IMR-90 (cell line): ENCODE results near the gene HDGFL2. TPM values are rescaled to one million over a fixed set of nuclear protein-coding genes. Genes with fewer than 3 reads are reported as not detected.

ENCODE experiments used
- ATAC-seq: fragments of 200-7000 bp; cut with Tn5 transposase; 2 replicates; pipeline ENCODE4 v1.9.1; 2020; ENCODE audit warnings: low read depth, mild to moderate bottlenecking, moderate library complexity
- BruUV-seq: library from RNA; stranded (reverse); fragments of 400-500 nt; replicated peaks from 2 replicates; lab custom pipeline; 2021; lab: Mats Ljungman, UMichigan
- CTCF ChIA-PET: fragments of 300-600 bp; formaldehyde crosslinking; extraction: SDS; loops from one replicate; lab custom pipeline; 2021; ENCODE audit warnings: antibody characterized with exemption; lab: Yijun Ruan, JAX
- POLR2A ChIA-PET: fragments of 300-600 bp; sonication (Branson Sonifier 250); formaldehyde crosslinking; loops from one replicate; lab custom pipeline; 2022; ENCODE audit warnings: antibody characterized with exemption; ENCODE audit not compliant: unreplicated experiment; lab: Charles Lee
- DNase-seq: peaks from one replicate; pipeline ENCODE4 v3.0.0; 2013
- H2AFZ ChIP-seq: replicated peaks from 2 replicates; pipeline ENCODE3; 2013; ENCODE audit warnings: low read length, mild to moderate bottlenecking; ENCODE audit not compliant: poor library complexity
- H2AK5ac ChIP-seq: 2 replicates; pipeline ENCODE4 v1.6.1; 2013; ENCODE audit warnings: low read depth, low read length, inconsistent platforms
- H2AK9ac ChIP-seq: replicated peaks from 2 replicates; pipeline ENCODE3; 2013; ENCODE audit warnings: mild to moderate bottlenecking, low read depth, low read length, moderate library complexity; ENCODE audit not compliant: poor library complexity
- H2BK120ac ChIP-seq: 2 replicates; pipeline ENCODE4 v1.6.1; 2013; ENCODE audit warnings: low read depth, low read length, inconsistent platforms
- H2BK15ac ChIP-seq: 3 replicates; pipeline ENCODE4 v1.6.1; 2013; ENCODE audit warnings: low read depth, low read length, inconsistent platforms
- H2BK20ac ChIP-seq: 2 replicates; pipeline ENCODE4 v1.6.1; 2013; ENCODE audit warnings: low read depth, mild to moderate bottlenecking, inconsistent platforms, low read length, moderate library complexity
- H2BK5ac ChIP-seq: 2 replicates; pipeline ENCODE4 v1.6.1; 2013; ENCODE audit warnings: mild to moderate bottlenecking, low read depth, low read length, inconsistent platforms; ENCODE audit not compliant: poor library complexity, severe bottlenecking
- H3K14ac ChIP-seq: replicated peaks from 2 replicates; pipeline ENCODE4 v1.6.1; 2013; ENCODE audit warnings: low read depth, low read length, inconsistent platforms
- H3K18ac ChIP-seq: 2 replicates; pipeline ENCODE4 v1.6.1; 2013; ENCODE audit warnings: low read depth, low read length, control low read depth
- H3K23ac ChIP-seq: 2 replicates; pipeline ENCODE4 v1.6.1; 2013; ENCODE audit warnings: low read depth, low read length, inconsistent platforms
- H3K27ac ChIP-seq: 2 replicates; pipeline ENCODE4 v1.5.1; 2013; ENCODE audit warnings: mild to moderate bottlenecking, control low read depth, low read length; ENCODE audit not compliant: insufficient read depth
- H3K27me3 ChIP-seq: 2 replicates; pipeline ENCODE4 v1.6.1; 2013; ENCODE audit warnings: low read length; ENCODE audit not compliant: control insufficient read depth, insufficient read depth
- H3K36me3 ChIP-seq: 2 replicates; pipeline ENCODE4 v1.6.1; 2013; ENCODE audit warnings: low read length, mixed read lengths; ENCODE audit not compliant: control insufficient read depth, insufficient read depth
- H3K4ac ChIP-seq: 2 replicates; pipeline ENCODE4 v1.6.1; 2013; ENCODE audit warnings: low read depth, low read length, inconsistent platforms
- H3K4me1 ChIP-seq: 2 replicates; pipeline ENCODE4 v1.6.1; 2013; ENCODE audit warnings: low read length, mixed read lengths; ENCODE audit not compliant: control insufficient read depth, insufficient read depth
- H3K4me2 ChIP-seq: 2 replicates; pipeline ENCODE4 v1.6.1; 2013; ENCODE audit warnings: low read depth, mild to moderate bottlenecking, control low read depth, low read length, moderate library complexity
- H3K4me3 ChIP-seq: 2 replicates; pipeline ENCODE4 v1.5.1; 2013; ENCODE audit warnings: low read depth, mild to moderate bottlenecking, control low read depth, low read length, moderate library complexity; ENCODE audit not compliant: insufficient read depth
- H3K56ac ChIP-seq: 2 replicates; pipeline ENCODE4 v1.6.1; 2013; ENCODE audit warnings: low read length, inconsistent platforms; ENCODE audit not compliant: insufficient read depth; ENCODE audit errors: extremely low read depth
- H3K79me1 ChIP-seq, 2 experiments: 2 replicates each; pipeline ENCODE4 v1.6.1; 2013; ENCODE audit warnings: low read length in 2 of 2, inconsistent platforms in 1 of 2, low read depth in 1 of 2
- H3K9ac ChIP-seq: 2 replicates; pipeline ENCODE4 v1.6.1; 2013; ENCODE audit warnings: low read depth, low read length, control low read depth
- H3K9me1 ChIP-seq: 2 replicates; pipeline ENCODE4 v1.6.1; 2013; ENCODE audit warnings: low read length, inconsistent platforms; ENCODE audit not compliant: insufficient read depth
- H3K9me3 ChIP-seq: 2 replicates; pipeline ENCODE4 v1.6.1; 2013; ENCODE audit warnings: low read length; ENCODE audit not compliant: control insufficient read depth, insufficient read depth
- H4K20me1 ChIP-seq: 2 replicates; pipeline ENCODE4 v1.6.1; 2013; ENCODE audit warnings: low read length, inconsistent platforms; ENCODE audit not compliant: insufficient read depth
- H4K5ac ChIP-seq: 2 replicates; pipeline ENCODE4 v1.6.1; 2013; ENCODE audit warnings: mild to moderate bottlenecking, low read depth, low read length, control low read depth
- H4K8ac ChIP-seq, 2 experiments: 2 replicates each; pipeline ENCODE4 v1.6.1; 2013; ENCODE audit warnings: low read depth in 2 of 2, low read length in 2 of 2, control low read depth in 1 of 2, inconsistent platforms in 1 of 2
- H4K91ac ChIP-seq: 2 replicates; pipeline ENCODE4 v1.6.1; 2013; ENCODE audit warnings: low read depth, low read length, inconsistent platforms; ENCODE audit not compliant: insufficient read depth
- BHLHE40 ChIP-seq: fragments of 150-350 bp; IDR thresholded peaks from 2 replicates; pipeline ENCODE4 v1.6.1; 2016; ENCODE audit warnings: mild to moderate bottlenecking, low read depth, low read length
- RCOR1 ChIP-seq: IDR thresholded peaks from 2 replicates; pipeline ENCODE4 v1.6.1; 2012; ENCODE audit warnings: mild to moderate bottlenecking, low read length, improper control_type of control experiment; ENCODE audit not compliant: insufficient replicate concordance
- RFX5 ChIP-seq: IDR thresholded peaks from 2 replicates; pipeline ENCODE4 v1.8.0; 2012; ENCODE audit warnings: low read depth, mild to moderate bottlenecking, low read length, moderate library complexity
- SMC3 ChIP-seq: fragments of 150-350 bp; IDR thresholded peaks from 2 replicates; pipeline ENCODE4 v1.6.1; 2016; ENCODE audit warnings: low read depth, mild to moderate bottlenecking, antibody characterized with exemption, low read length, moderate library complexity
- WGBS, 2 experiments: methylation state at CpG; one replicate each; pipeline versions ENCODE4 v1.1.5 to v1.1.7; 2013; ENCODE audit warnings: missing lambda C conversion rate in 2 of 2; ENCODE audit not compliant: insufficient read length in 1 of 2; ENCODE audit errors: extremely low coverage in 2 of 2; 5-methylcytosine and 5-hydroxymethylcytosine counted together
- dilution Hi-C: fragments of 300-500 bp; cut with HindIII; formaldehyde crosslinking; loops from one replicate; pipeline ENCODE4 v1.14.3; 2018; ENCODE audit warnings: low sequenced_read_pairs; ENCODE audit not compliant: unreplicated experiment
- in situ Hi-C: fragments of 300-500 bp; cut with MboI; formaldehyde crosslinking; loops from 3 replicates; pipeline ENCODE4 v1.14.3; 2019; ENCODE audit warnings: low sequenced_read_pairs, inconsistent platforms, mixed read lengths
- intact Hi-C: fragments of 100-400 bp; cut with micrococcal nuclease; formaldehyde crosslinking; loops from 2 replicates; pipeline ENCODE4 v1.10.0; 2022
- polyA plus RNA-seq, 3 experiments: library from polyadenylated mRNA; depleted of rRNA; stranded (reverse); fragments of >200 nt; gene quantifications; 2 replicates each; pipeline ENCODE4 v1.2.3, GENCODE V29; 2012; ENCODE audit warnings: low replicate concordance in 1 of 3
- total RNA-seq: library from RNA; depleted of rRNA; stranded (reverse); fragments of >200 nt; gene quantifications from 2 replicates; pipeline ENCODE4 v1.2.3, GENCODE V29; 2012

The HDGFL2 gene
- total and polyA plus RNA-seq, 2 of the 4 experiments (the other 2 are of a cell fraction) = 35.8 to 48.5 TPM

DNA sequence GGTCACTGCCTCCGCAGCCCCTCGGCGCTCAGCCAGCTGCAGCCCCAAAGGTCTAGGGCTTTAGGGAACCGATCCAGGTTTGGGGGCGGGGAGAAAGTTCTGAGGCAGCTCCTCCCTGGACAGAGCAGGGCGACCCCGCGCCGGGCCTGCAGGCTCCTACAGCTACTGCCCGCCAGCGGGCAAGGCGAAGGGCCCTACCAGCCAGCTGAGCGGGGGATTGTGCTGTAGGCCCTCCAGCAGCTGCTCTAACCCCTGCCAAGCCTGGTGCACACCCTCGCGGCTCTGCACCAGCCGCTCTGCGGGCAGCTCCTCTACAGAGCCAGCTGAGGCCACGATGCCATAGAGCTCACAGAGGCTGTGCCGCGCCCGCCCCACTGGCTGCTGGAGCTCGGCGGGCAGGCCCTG is 32.2 kb downstream of the HDGFL2 start:
- H4K5ac ChIP-seq = no peak overlapping the region
- no peak for DNase-seq
- no peak overlapping the region for H3K56ac ChIP-seq
- H3K23ac ChIP-seq = no peak overlapping the region
- no peak overlapping the region for H2AK9ac ChIP-seq
- no peak overlapping the region for H4K8ac ChIP-seq
- H4K20me1 ChIP-seq = no peaks in the 10 kb centered on the region
- ChIA-PET CTCF (no interaction called here), POLR2A (no interaction called here)
- peaks cover 4% of the 10 kb centered on the region for H3K4me1 ChIP-seq
- no peak for ATAC-seq
- TF ChIP-seq RFX5 (no peak), RCOR1 (no peak), BHLHE40 (no peak), SMC3 (no peak)
- in situ Hi-C loops (no loop called here), dilution Hi-C loops (no loop called here), intact Hi-C loops (no loop called here)
- no peak overlapping the region for H2AFZ ChIP-seq
- no peaks in the 10 kb centered on the region for H3K9me3 ChIP-seq
- H2BK20ac ChIP-seq = no peak overlapping the region
- peaks cover 8% of the 10 kb centered on the region; the same call in 1 of the 2 replicates for H3K9me1 ChIP-seq
- no peak overlapping the region for H3K18ac ChIP-seq
- no peak overlapping the region for H3K4me3 ChIP-seq
- no TSS peak for BruUV-seq
- no peak overlapping the region for H2BK15ac ChIP-seq
- no peak overlapping the region for H2BK5ac ChIP-seq
- H3K36me3 ChIP-seq = peaks cover 50% of the 10 kb centered on the region
- H4K91ac ChIP-seq = no peak overlapping the region
- H3K27ac ChIP-seq = no peak overlapping the region
- no peak overlapping the region for H3K4me2 ChIP-seq
- no peak overlapping the region for H3K4ac ChIP-seq
- H2AK5ac ChIP-seq = no peak overlapping the region
- WGBS, 2 experiments = 92% methylated on average over 19 of the region's 23 CpGs; no CpG with 5 or more reads in 1 of the 2 experiments
- no peak overlapping the region for H2BK120ac ChIP-seq
- peaks cover 0 to 8% of the 10 kb centered on the region in 2 experiments; a peak in 1 of 4 replicates for H3K79me1 ChIP-seq
- no peak overlapping the region for H3K9ac ChIP-seq
- H3K27me3 ChIP-seq = no peaks in the 10 kb centered on the region
- no peak overlapping the region for H3K14ac ChIP-seq
